ENCODE data around the gene MACROD2. TPM values are rescaled to one million over a fixed set of nuclear protein-coding genes. Genes with fewer than 3 reads are reported as not detected.

MACROD2 gene
- total RNA-seq, 1 experiment from 2014 or later, result 1.6 TPM

DNA sequence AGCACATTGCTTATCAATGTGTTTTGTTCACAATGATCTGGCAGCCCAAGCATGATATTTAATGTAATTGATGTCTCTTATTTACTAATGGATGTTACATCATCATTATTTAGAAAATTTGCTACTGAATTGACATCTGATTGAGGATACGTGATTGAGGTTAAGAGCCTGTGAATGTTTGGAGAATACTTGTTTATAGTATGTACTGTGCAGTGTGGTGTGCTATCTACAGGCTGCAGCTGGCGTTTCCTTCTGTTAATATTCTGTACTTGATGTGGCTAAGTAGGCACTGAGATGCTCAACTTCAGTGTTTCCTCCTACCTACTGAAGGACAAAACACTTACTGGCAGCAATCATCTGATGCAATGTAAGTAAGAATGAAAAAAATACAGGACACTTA is 1051.7 kb downstream of the MACROD2 start:
- no peak overlapping the region for H2BK20ac ChIP-seq (ENCODE audit: low read depth, low read length, poor library complexity, severe bottlenecking)
- peaks cover 0 to 5% of the 10 kb centered on the region in 2 experiments; a peak in 1 of 5 replicates for H3K9me3 Mint-ChIP-seq
- WGBS (ENCODE audit: extremely low coverage, insufficient read length, low lambda C conversion rate), result no CpG with 5 or more reads among the region's 2 CpGs
- no peak for DNase-seq
- no peak overlapping the region for H4K91ac ChIP-seq (ENCODE audit: insufficient read length, low read depth, low read length)
- H3K23me2 ChIP-seq (ENCODE audit: insufficient read length, low read depth, low read length, poor library complexity, severe bottlenecking), result no peaks in the 10 kb centered on the region
- H2BK5ac ChIP-seq (ENCODE audit: insufficient read length, low read length), result no peak overlapping the region
- H3K23ac ChIP-seq (ENCODE audit: insufficient read length, low read depth, low read length), result no peak overlapping the region
- H2BK12ac ChIP-seq (ENCODE audit: insufficient read length, low read depth, low read length), result no peak overlapping the region
- H3K56ac ChIP-seq (ENCODE audit: insufficient read length, low read depth, low read length), result no peak overlapping the region
- H2AFZ ChIP-seq (ENCODE audit: low read length), result no peak overlapping the region
- H2AK5ac ChIP-seq (ENCODE audit: insufficient read length, low read length), result no peak overlapping the region
- H3K27ac Mint-ChIP-seq, result no peak overlapping the region
- H3K4me1 Mint-ChIP-seq, result peaks cover 0 to 3% of the 10 kb centered on the region in 2 experiments; a peak in 1 of 4 replicates
- TF ChIP-seq, protein P1, sequence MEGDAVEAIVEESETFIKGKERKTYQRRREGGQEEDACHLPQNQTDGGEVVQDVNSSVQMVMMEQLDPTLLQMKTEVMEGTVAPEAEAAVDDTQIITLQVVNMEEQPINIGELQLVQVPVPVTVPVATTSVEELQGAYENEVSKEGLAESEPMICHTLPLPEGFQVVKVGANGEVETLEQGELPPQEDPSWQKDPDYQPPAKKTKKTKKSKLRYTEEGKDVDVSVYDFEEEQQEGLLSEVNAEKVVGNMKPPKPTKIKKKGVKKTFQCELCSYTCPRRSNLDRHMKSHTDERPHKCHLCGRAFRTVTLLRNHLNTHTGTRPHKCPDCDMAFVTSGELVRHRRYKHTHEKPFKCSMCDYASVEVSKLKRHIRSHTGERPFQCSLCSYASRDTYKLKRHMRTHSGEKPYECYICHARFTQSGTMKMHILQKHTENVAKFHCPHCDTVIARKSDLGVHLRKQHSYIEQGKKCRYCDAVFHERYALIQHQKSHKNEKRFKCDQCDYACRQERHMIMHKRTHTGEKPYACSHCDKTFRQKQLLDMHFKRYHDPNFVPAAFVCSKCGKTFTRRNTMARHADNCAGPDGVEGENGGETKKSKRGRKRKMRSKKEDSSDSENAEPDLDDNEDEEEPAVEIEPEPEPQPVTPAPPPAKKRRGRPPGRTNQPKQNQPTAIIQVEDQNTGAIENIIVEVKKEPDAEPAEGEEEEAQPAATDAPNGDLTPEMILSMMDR (conservative IDR thresholded peaks at IDR 0.05), result no peak
- no peak overlapping the region for H4K5ac ChIP-seq (ENCODE audit: insufficient read length, low read depth, low read length)
- no peak overlapping the region for H3K4ac ChIP-seq (ENCODE audit: low read depth, low read length)
- H4K20me1 ChIP-seq (ENCODE audit: control insufficient read depth, insufficient read depth, insufficient read length), result no peaks in the 10 kb centered on the region
- H3K27me3 Mint-ChIP-seq (ENCODE audit: low read depth), result no peaks in the 10 kb centered on the region
- no peak overlapping the region for H3K4me2 ChIP-seq (ENCODE audit: insufficient read depth, insufficient read length, low read length)
- no peak overlapping the region for H3T11ph ChIP-seq (ENCODE audit: low read length)
- no peak overlapping the region for H4K8ac ChIP-seq (replicated peaks; ENCODE audit: insufficient read length, low read depth, low read length)
- H2BK120ac ChIP-seq (ENCODE audit: low read depth, low read length, poor library complexity, severe bottlenecking), result no peak overlapping the region
- no peaks in the 10 kb centered on the region for H3K79me1 ChIP-seq (ENCODE audit: insufficient read depth, low read depth, low read length, poor library complexity, severe bottlenecking)
- no peak overlapping the region for H3K14ac ChIP-seq (ENCODE audit: insufficient read depth, low read length)
- H3K36me3 Mint-ChIP-seq (ENCODE audit: insufficient read depth in 1 of 3, low read depth in 3 of 3), result no peaks in the 10 kb centered on the region
- no peak overlapping the region for H3K4me3 Mint-ChIP-seq
- H3K9ac ChIP-seq (ENCODE audit: extremely low read depth, insufficient read length, low read length), result no peak overlapping the region
- no peaks in the 10 kb centered on the region for H3K9me3 ChIP-seq (ENCODE audit: control insufficient read depth, low read depth, low read length)
- H3K79me2 ChIP-seq (ENCODE audit: insufficient read depth, low read length), result no peaks in the 10 kb centered on the region
- no peaks in the 10 kb centered on the region for H3K4me1 ChIP-seq (ENCODE audit: insufficient read depth, low read length)
- no peak overlapping the region for H2BK15ac ChIP-seq (ENCODE audit: low read depth, low read length)
- no peak overlapping the region for H3K18ac ChIP-seq (ENCODE audit: insufficient read length, low read depth, low read length)
- H3K27ac ChIP-seq (ENCODE audit: insufficient read length, low read depth, low read length), result no peak overlapping the region
- H3K27me3 ChIP-seq (ENCODE audit: insufficient read depth, low read length), result no peaks in the 10 kb centered on the region

Measured in H9 (cell line).